CD14-positive monocyte (primary cell): ENCODE results near the gene MACROD1. TPM values are rescaled to one million over a fixed set of nuclear protein-coding genes. Genes with fewer than 3 reads are reported as not detected.
A peak's percentile ranks its signal among the peaks of the same experiment; 100 is the strongest.

Source experiments
- DNase-seq, 3 donors: peaks; one replicate each; pipeline ENCODE4 v3.0.0-alpha.2; 2011 to 2022
- H2AFZ ChIP-seq: 2 replicates; pipeline ENCODE4 v1.6.0; 2012; ENCODE audit warnings: mild to moderate bottlenecking, low read depth, low read length, inconsistent platforms; ENCODE audit not compliant: insufficient read depth, poor library complexity, severe bottlenecking
- H3K27ac ChIP-seq, 2 donors: 1 replicate in 1 of 2; 2 replicates in 1 of 2; pipeline ENCODE4 v1.5.1; 2012 to 2013; ENCODE audit warnings: low read length in 2 of 2, control low read depth in 1 of 2, inconsistent platforms in 1 of 2, low read depth in 1 of 2, mild to moderate bottlenecking in 1 of 2
- H3K27me3 ChIP-seq, 2 donors: one replicate each; pipeline versions ENCODE4 v1.6.0 to v1.6.1; 2011 to 2013; ENCODE audit warnings: low read length in 2 of 2; ENCODE audit not compliant: control insufficient read depth in 2 of 2, insufficient read depth in 2 of 2
- H3K36me3 ChIP-seq, 2 donors: replicated peaks in 1 of 2; 1 replicate in 1 of 2; 2 replicates in 1 of 2; pipeline versions ENCODE4 v1.5.1 to v1.6.1; 2012 to 2013; ENCODE audit warnings: low read length in 2 of 2, control low read depth in 1 of 2, inconsistent platforms in 1 of 2, mild to moderate bottlenecking in 1 of 2; ENCODE audit not compliant: insufficient read depth in 2 of 2, control insufficient read depth in 1 of 2
- H3K4me1 ChIP-seq, 2 donors: 1 replicate in 1 of 2; 2 replicates in 1 of 2; pipeline versions ENCODE4 v1.5.1 to v1.6.1; 2012 to 2013; ENCODE audit warnings: low read length in 2 of 2, control low read depth in 1 of 2, inconsistent platforms in 1 of 2, mild to moderate bottlenecking in 1 of 2, moderate library complexity in 1 of 2; ENCODE audit not compliant: insufficient read depth in 2 of 2, control insufficient read depth in 1 of 2
- H3K4me2 ChIP-seq: replicated peaks from 2 replicates; pipeline ENCODE3; 2012; ENCODE audit warnings: low read length, moderate library complexity, mild to moderate bottlenecking; ENCODE audit not compliant: poor library complexity, severe bottlenecking; ENCODE audit errors: extremely low read depth
- H3K4me3 ChIP-seq, 3 experiments: fragments of 200-600 bp in 1 of 3; sonication (generic) in 1 of 3; replicated peaks in 1 of 3; 1 replicate in 2 of 3; 2 replicates in 1 of 3; pipeline ENCODE4 v1.5.1; 2011 to 2013; ENCODE audit warnings: low read length in 3 of 3, mild to moderate bottlenecking in 3 of 3, control low read depth in 2 of 3, low read depth in 2 of 3, inconsistent platforms in 1 of 3, moderate library complexity in 1 of 3
- H3K79me2 ChIP-seq: 2 replicates; pipeline ENCODE4 v1.6.0; 2012; ENCODE audit warnings: mild to moderate bottlenecking, control low read depth, inconsistent platforms, low read length, moderate library complexity; ENCODE audit not compliant: insufficient read depth
- H3K9ac ChIP-seq: 2 replicates; pipeline ENCODE4 v1.6.0; 2017; ENCODE audit warnings: low read length, mild to moderate bottlenecking; ENCODE audit not compliant: insufficient read depth, poor library complexity, severe bottlenecking
- H3K9me3 ChIP-seq, 2 donors: replicated peaks in 1 of 2; 1 replicate in 1 of 2; 2 replicates in 1 of 2; pipeline versions ENCODE4 v1.5.1 to v1.6.1; 2012 to 2013; ENCODE audit warnings: low read length in 2 of 2, control low read depth in 1 of 2; ENCODE audit not compliant: control insufficient read depth in 1 of 2, insufficient read depth in 1 of 2
- H4K20me1 ChIP-seq: 2 replicates; pipeline ENCODE4 v1.6.0; 2012; ENCODE audit warnings: mild to moderate bottlenecking, low read length, control low read depth, moderate library complexity; ENCODE audit not compliant: insufficient read depth
- H3K27ac Mint-ChIP-seq, 7 donors: one replicate each; pipeline ENCODE4 v1.8.0; 2020; ENCODE audit warnings: mild to moderate bottlenecking in 7 of 7, mixed read lengths in 7 of 7, moderate library complexity in 6 of 7, inconsistent platforms in 2 of 7
- H3K27me3 Mint-ChIP-seq, 3 donors: one replicate each; pipeline ENCODE4 v1.8.0; 2021 to 2022; ENCODE audit warnings: low read depth in 3 of 3, mild to moderate bottlenecking in 3 of 3, mixed read lengths in 3 of 3, moderate library complexity in 3 of 3, inconsistent platforms in 1 of 3
- H3K36me3 Mint-ChIP-seq, 2 donors: one replicate each; pipeline ENCODE4 v1.8.0; 2020; ENCODE audit warnings: mixed read lengths in 2 of 2, inconsistent platforms in 1 of 2, mild to moderate bottlenecking in 1 of 2
- H3K4me1 Mint-ChIP-seq: one replicate; pipeline ENCODE4 v1.8.0; 2020; ENCODE audit warnings: mild to moderate bottlenecking, mixed read lengths
- H3K4me3 Mint-ChIP-seq, 2 donors: one replicate each; pipeline ENCODE4 v1.8.0; 2020; ENCODE audit warnings: mild to moderate bottlenecking in 2 of 2, mixed read lengths in 2 of 2, moderate library complexity in 1 of 2
- H3K9me3 Mint-ChIP-seq, 7 donors: one replicate each; pipeline ENCODE4 v1.8.0; 2020 to 2022; ENCODE audit warnings: mixed read lengths in 7 of 7, mild to moderate bottlenecking in 6 of 7, moderate library complexity in 6 of 7, inconsistent platforms in 2 of 7
- WGBS: methylation state at CpG from one replicate; pipeline ENCODE4 v1.1.5; 2013; ENCODE audit warnings: missing lambda C conversion rate; ENCODE audit not compliant: insufficient coverage; 5-methylcytosine and 5-hydroxymethylcytosine counted together
- intact Hi-C, 2 donors: fragments of 100-400 bp; cut with micrococcal nuclease; formaldehyde crosslinking; loops; one replicate each; pipeline versions ENCODE4 v1.15.0 to v1.15.1; 2023
- polyA plus RNA-seq, 3 donors: library from polyadenylated mRNA; depleted of rRNA in 1 of 3; unstranded in 2 of 3; stranded (reverse) in 1 of 3; fragments of 300-500 nt in 2 of 3; fragments of >200 nt in 1 of 3; fragmentation: Illumina TruSeq in 2 of 3; gene quantifications; 1 replicate in 2 of 3; 2 replicates in 1 of 3; pipeline ENCODE4 v1.2.3, GENCODE V29; 2012 to 2021
- TF ChIP-seq, protein P1 (sequence below): fragments of 200-600 bp; IDR thresholded peaks from one replicate; pipeline ENCODE4 v1.8.0; 2022; ENCODE audit warnings: antibody characterized with exemption, mild to moderate bottlenecking

The MACROD1 gene
- polyA plus RNA-seq, 3 donors = 1.5 to 2.4 (median 2.2) TPM

DNA sequence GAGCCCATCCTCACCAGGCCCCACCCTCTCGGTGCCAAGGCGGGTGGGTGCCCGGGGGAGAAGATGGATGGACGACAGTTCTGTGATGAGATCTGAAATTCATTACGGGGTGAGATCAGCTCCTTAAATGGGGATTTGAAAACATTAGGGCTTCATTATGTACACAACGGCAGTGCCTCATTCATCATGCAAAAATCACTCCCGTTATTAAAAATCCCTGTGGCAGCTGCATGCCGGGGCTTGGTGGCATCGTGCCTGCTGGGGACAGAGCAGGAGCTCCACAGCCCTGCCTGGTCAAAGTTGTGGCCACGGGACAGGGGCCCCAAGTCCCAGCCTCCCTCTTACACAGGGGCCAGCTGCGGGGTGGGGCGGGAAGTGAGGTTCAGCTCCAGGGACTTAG lies 159.5 kb downstream of the MACROD1 start:
- no peaks in the 10 kb centered on the region for H3K36me3 ChIP-seq
- H3K79me2 ChIP-seq = no peaks in the 10 kb centered on the region
- H3K4me3 Mint-ChIP-seq = peak overlapping the region in 1 of 2 donors; percentile 100
- peaks cover 28 to 32% of the 10 kb centered on the region in 2 donors for H3K4me1 ChIP-seq
- H3K36me3 Mint-ChIP-seq = peaks cover 0 to 4% of the 10 kb centered on the region in 2 donors
- no peak for DNase-seq
- no peak overlapping the region for H2AFZ ChIP-seq
- H3K27ac ChIP-seq = no peak overlapping the region
- 67% methylated on average over 3 of the region's 12 CpGs for WGBS
- H3K27me3 Mint-ChIP-seq = peaks cover 57 to 80% (median 61%) of the 10 kb centered on the region in 3 donors
- H3K9ac ChIP-seq = no peak overlapping the region
- H3K9me3 Mint-ChIP-seq = peaks cover 12 to 19% (median 16%) of the 10 kb centered on the region in 7 donors
- no peaks in the 10 kb centered on the region for H4K20me1 ChIP-seq
- peaks cover 0 to 15% of the 10 kb centered on the region in 2 donors for H3K9me3 ChIP-seq
- H3K4me3 ChIP-seq = no peak overlapping the region
- peaks cover 37% of the 10 kb centered on the region for H3K4me1 Mint-ChIP-seq
- no peak overlapping the region for H3K4me2 ChIP-seq
- H3K27me3 ChIP-seq = peaks cover 7 to 67% of the 10 kb centered on the region in 2 donors
- intact Hi-C loops = no loop called here
- TF ChIP-seq, protein P1, sequence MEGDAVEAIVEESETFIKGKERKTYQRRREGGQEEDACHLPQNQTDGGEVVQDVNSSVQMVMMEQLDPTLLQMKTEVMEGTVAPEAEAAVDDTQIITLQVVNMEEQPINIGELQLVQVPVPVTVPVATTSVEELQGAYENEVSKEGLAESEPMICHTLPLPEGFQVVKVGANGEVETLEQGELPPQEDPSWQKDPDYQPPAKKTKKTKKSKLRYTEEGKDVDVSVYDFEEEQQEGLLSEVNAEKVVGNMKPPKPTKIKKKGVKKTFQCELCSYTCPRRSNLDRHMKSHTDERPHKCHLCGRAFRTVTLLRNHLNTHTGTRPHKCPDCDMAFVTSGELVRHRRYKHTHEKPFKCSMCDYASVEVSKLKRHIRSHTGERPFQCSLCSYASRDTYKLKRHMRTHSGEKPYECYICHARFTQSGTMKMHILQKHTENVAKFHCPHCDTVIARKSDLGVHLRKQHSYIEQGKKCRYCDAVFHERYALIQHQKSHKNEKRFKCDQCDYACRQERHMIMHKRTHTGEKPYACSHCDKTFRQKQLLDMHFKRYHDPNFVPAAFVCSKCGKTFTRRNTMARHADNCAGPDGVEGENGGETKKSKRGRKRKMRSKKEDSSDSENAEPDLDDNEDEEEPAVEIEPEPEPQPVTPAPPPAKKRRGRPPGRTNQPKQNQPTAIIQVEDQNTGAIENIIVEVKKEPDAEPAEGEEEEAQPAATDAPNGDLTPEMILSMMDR = no peak
- no peak overlapping the region for H3K27ac Mint-ChIP-seq

DNA sequence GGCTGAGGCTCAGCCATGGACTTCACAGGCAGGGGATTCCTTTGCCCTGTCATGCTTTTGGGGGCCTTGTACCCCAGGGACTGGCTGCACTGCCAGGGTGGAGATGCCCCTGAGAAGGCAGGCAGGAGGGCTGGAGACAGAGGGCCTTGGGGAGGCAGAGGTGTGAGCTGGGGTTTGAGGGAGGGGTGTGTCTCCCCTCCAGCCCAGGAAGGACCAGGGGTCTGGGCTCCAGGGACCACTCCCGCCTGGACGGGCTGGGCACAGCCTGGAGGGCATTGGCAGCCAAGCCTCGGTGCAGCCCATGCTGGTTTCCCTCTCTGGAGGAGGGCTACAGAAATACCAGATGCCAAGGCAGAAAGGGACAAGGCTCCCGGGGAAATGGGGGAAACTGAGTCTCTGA lies 160.2 kb downstream of the MACROD1 start:
- Histone ChIP-seq H4K20me1 (no peaks in the 10 kb centered on the region), H3K4me2 (no peak overlapping the region), H3K27ac (no peak overlapping the region), H3K9me3 (peaks cover 4 to 11% of the 10 kb centered on the region in 2 donors), H3K4me3 (no peak overlapping the region), H3K4me1 (peaks cover 32 to 39% of the 10 kb centered on the region in 2 donors), H3K36me3 (no peaks in the 10 kb centered on the region), H3K79me2 (no peaks in the 10 kb centered on the region), H2AFZ (no peak overlapping the region), H3K27me3 (peaks cover 13 to 74% of the 10 kb centered on the region in 2 donors), H3K9ac (no peak overlapping the region)
- WGBS = 91% methylated on average over 4 of the region's 4 CpGs
- TF ChIP-seq, protein P1 = no peak
- no peak overlapping the region for H3K27ac Mint-ChIP-seq
- intact Hi-C loops = no loop called here
- no peak overlapping the region for H3K4me3 Mint-ChIP-seq
- H3K4me1 Mint-ChIP-seq = peaks cover 41% of the 10 kb centered on the region
- peaks cover 8 to 21% (median 11%) of the 10 kb centered on the region in 7 donors for H3K9me3 Mint-ChIP-seq
- H3K27me3 Mint-ChIP-seq = peaks cover 65 to 86% (median 66%) of the 10 kb centered on the region in 3 donors
- peaks cover 0 to 4% of the 10 kb centered on the region in 2 donors for H3K36me3 Mint-ChIP-seq
- no peak for DNase-seq
